Cardiac muscle cell (in vitro differentiated cells and primary cell): ENCODE measurements around the gene WASL. TPM values are rescaled to one million over a fixed set of nuclear protein-coding genes. Genes with fewer than 3 reads are reported as not detected.

Experiments used
- DNase-seq, 2 donors: peaks; one replicate each; pipeline versions ENCODE4 v3.0.0 to v3.0.0-alpha.2; 2010 to 2017; ENCODE audit warnings: low read depth in 1 of 2, low spot score in 1 of 2
- H3K27ac ChIP-seq: fragments of 200-600 bp; sonication (generic); 2 replicates; pipeline ENCODE4 v1.5.1; 2016
- H3K27me3 ChIP-seq: fragments of 200-600 bp; sonication (generic); 2 replicates; pipeline ENCODE4 v1.6.0; 2016; ENCODE audit warnings: control low read depth
- H3K36me3 ChIP-seq: fragments of 200-600 bp; sonication (generic); 2 replicates; pipeline ENCODE4 v1.5.1; 2016; ENCODE audit warnings: control low read depth
- H3K4me1 ChIP-seq: fragments of 200-600 bp; sonication (generic); 2 replicates; pipeline ENCODE4 v1.8.1; 2017; ENCODE audit warnings: low read depth, mild to moderate bottlenecking, mixed run types
- H3K4me3 ChIP-seq: fragments of 200-600 bp; sonication (generic); 2 replicates; pipeline ENCODE4 v1.5.1; 2016; ENCODE audit warnings: mild to moderate bottlenecking
- H3K9me3 ChIP-seq: fragments of 200-600 bp; sonication (generic); 2 replicates; pipeline ENCODE4 v1.5.1; 2017; ENCODE audit warnings: low read depth, mild to moderate bottlenecking, control low read depth
- polyA plus RNA-seq: library from polyadenylated mRNA; unstranded; fragments of >200 nt; fragmentation: Nextera tagmentation; extraction: Ambion mirVana; gene quantifications from 2 replicates; pipeline ENCODE4 v1.2.1, GENCODE V29; 2016
- total RNA-seq: library from RNA; depleted of rRNA; stranded (reverse); fragments of >200 nt; gene quantifications from 2 replicates; pipeline ENCODE4 v1.2.3, GENCODE V29; 2016
- TF ChIP-seq, protein P1 (sequence below): IDR thresholded peaks from 2 replicates; pipeline ENCODE4 v1.5.1; 2012; ENCODE audit warnings: low read depth, mild to moderate bottlenecking, low read length

Gene WASL
- total and polyA plus RNA-seq, 2 experiments from 2014 or later: 25.7 to 36.8 TPM

DNA sequence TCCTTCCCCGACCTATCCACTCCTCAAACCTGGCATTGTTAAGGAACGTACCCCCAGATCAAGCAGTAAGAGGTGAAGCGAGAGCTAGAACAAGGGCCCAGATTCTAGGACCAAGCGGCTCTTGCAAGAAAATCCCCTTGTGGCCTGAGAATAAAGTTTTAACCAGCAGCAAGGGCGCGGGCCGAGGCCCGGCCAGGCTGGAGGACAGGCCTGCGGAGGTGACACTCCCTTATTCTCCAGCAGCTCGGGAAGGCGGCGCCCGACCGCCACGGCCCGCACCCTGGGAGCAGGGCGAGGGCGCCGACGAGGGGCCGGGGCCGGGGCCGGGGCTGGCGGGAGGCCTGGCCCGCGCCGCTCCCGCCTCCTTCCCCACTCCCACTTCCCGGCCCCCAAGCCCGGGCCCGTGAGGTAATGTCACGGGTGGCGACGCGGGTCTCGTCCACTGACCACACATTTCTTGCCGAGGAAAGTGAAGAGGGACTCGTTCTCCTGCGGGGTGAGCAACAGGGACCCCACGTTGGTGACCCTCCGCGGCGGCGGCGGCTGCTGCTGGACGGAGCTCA is 551 bp downstream of the WASL start:
- TF ChIP-seq, protein P1, sequence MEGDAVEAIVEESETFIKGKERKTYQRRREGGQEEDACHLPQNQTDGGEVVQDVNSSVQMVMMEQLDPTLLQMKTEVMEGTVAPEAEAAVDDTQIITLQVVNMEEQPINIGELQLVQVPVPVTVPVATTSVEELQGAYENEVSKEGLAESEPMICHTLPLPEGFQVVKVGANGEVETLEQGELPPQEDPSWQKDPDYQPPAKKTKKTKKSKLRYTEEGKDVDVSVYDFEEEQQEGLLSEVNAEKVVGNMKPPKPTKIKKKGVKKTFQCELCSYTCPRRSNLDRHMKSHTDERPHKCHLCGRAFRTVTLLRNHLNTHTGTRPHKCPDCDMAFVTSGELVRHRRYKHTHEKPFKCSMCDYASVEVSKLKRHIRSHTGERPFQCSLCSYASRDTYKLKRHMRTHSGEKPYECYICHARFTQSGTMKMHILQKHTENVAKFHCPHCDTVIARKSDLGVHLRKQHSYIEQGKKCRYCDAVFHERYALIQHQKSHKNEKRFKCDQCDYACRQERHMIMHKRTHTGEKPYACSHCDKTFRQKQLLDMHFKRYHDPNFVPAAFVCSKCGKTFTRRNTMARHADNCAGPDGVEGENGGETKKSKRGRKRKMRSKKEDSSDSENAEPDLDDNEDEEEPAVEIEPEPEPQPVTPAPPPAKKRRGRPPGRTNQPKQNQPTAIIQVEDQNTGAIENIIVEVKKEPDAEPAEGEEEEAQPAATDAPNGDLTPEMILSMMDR: no peak
- H3K27ac ChIP-seq: peak overlapping the region; percentile 99
- H3K27me3 ChIP-seq: no peaks in the 10 kb centered on the region
- H3K4me3 ChIP-seq: peak overlapping the region; percentile 93
- H3K9me3 ChIP-seq: no peaks in the 10 kb centered on the region
- DNase-seq: peak; percentile 45 to 47
- H3K4me1 ChIP-seq: peaks cover 61% of the 10 kb centered on the region
- H3K36me3 ChIP-seq: no peaks in the 10 kb centered on the region

DNA sequence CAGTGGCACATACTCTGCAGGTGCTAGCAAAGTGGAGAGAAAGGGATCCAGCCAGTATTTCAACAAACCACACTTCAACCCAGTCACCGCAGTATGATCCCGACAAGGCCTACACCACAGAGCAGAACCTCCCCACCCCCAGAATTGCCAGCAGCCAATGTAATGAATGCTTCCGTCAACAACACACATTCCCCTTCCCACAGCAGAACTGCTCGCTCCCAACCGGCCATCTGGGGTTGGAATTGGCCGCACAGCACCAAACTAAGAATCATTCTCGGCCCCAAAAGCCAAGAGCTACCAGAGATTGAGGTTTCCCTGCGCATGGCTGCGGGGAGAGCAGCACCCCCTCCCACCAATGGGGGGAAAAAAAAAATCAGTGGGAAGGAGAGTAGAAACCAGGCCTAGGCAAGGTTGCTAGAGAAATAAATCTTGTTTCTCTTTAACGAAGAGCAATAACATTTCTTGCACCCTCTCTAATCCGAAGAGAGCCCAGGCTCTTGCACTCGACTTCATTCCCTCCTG is 1.1 kb downstream of the WASL start:
- TF ChIP-seq, protein P1: no peak
- H3K27ac ChIP-seq: peak overlapping the region; percentile 99

DNA sequence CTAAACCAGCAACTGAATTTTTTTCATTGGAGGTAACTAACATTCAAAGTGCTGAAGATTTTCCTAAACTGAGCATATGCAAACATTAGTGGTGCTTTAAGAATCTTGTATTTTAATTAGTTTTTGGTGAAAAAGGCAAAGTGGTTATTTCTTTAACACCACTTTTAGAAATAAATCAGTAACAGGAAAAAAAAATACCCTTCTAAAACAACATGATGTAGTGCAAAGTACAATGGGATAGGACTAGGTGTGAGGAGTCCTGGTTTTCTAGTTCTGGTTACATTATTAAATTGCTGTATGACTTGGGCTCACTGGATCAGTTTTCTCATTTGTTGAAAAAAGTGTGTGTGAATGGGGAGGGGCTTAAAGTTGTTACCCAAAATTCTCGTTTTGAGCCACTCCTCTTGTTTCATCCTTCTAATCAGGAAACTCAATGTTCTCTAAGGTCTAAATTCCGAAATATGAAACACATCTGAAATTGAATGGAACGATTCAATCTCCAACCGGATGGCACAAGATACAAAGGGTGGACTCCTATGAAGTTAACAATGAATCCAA is 1.8 kb downstream of the WASL start:
- H3K27me3 ChIP-seq: no peaks in the 10 kb centered on the region
- TF ChIP-seq, protein P1: no peak

More for the DNA sequence above, 1.1 kb downstream of the WASL start:
- Histone ChIP-seq H3K4me3 (peak overlapping the region; percentile 93), H3K9me3 (no peaks in the 10 kb centered on the region), H3K27me3 (no peaks in the 10 kb centered on the region), H3K36me3 (no peaks in the 10 kb centered on the region), H3K4me1 (peaks cover 58% of the 10 kb centered on the region)
- peak; percentile 87 to 88 for DNase-seq

DNA sequence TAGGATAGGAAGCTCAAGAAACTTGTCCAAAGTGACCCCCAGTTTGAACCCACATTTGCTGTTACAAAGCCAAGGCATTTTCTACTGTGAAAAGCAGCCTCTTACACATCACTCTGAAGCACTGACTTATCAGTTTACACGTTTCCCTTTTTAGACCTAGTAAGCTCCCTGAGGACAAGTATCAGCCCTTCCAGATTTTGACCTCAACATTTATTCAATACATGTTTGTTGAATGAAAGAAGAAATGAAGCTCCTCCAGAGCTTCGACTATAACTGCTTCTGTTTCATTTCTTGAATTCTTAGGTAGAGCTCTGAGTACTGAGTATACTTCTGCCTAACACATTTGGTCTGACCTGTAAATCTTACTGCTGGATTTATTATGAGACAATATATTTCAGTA is 2.7 kb downstream of the WASL start:
- H3K4me1 ChIP-seq: peaks cover 47% of the 10 kb centered on the region
- peak overlapping the region; percentile 99 for H3K27ac ChIP-seq
- no peaks in the 10 kb centered on the region for H3K36me3 ChIP-seq
- H3K27me3 ChIP-seq: no peaks in the 10 kb centered on the region
- TF ChIP-seq, protein P1: no peak
- DNase-seq: no peak
- H3K9me3 ChIP-seq: no peaks in the 10 kb centered on the region
- peak overlapping the region; percentile 93 for H3K4me3 ChIP-seq

More for the DNA sequence above, 1.8 kb downstream of the WASL start:
- H3K4me1 ChIP-seq: peaks cover 53% of the 10 kb centered on the region
- no peaks in the 10 kb centered on the region for H3K9me3 ChIP-seq
- DNase-seq: no peak
- peak overlapping the region; percentile 99 for H3K27ac ChIP-seq
- no peaks in the 10 kb centered on the region for H3K36me3 ChIP-seq
- H3K4me3 ChIP-seq: peak overlapping the region; percentile 93

DNA sequence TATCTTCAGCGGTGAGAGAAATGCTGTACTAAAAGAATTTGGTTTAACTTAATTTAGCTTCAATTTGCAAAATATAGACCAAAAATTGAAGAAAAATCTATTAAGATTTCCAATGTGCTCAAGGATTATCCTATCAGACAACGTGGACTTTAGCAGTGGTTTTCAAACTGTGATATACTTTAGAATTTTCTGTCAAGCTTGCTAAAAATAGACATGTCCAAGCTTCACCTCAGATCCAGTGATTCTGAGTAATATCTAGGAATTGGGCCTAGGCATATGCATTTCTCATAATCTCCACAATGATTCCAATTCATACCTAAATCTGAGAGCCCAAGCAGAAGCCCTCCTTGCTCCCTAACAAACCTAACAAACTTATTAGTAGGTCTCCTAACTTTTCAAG is 3.4 kb downstream of the WASL start:
- H3K9me3 ChIP-seq: no peaks in the 10 kb centered on the region
- TF ChIP-seq, protein P1: no peak
- H3K27ac ChIP-seq: peak overlapping the region; percentile 99
- no peak for DNase-seq
- peak overlapping the region; percentile 3 for H3K4me3 ChIP-seq
- H3K4me1 ChIP-seq: peaks cover 41% of the 10 kb centered on the region
- no peaks in the 10 kb centered on the region for H3K27me3 ChIP-seq
- H3K36me3 ChIP-seq: no peaks in the 10 kb centered on the region
